DLD1 (cell line): ENCODE measurements around the gene BMP2K.
"Not testable (repeated sequence)": the region's sequence is repeated elsewhere in the genome, so short reads cannot be mapped to it uniquely, and the experiment has no call there.

Experiments
- in situ Hi-C: cut with HindIII; loops from 2 replicates; pipeline ENCODE4 v1.10.0; 2017; ENCODE audit warnings: low sequenced_read_pairs

BMP2K gene

DNA sequence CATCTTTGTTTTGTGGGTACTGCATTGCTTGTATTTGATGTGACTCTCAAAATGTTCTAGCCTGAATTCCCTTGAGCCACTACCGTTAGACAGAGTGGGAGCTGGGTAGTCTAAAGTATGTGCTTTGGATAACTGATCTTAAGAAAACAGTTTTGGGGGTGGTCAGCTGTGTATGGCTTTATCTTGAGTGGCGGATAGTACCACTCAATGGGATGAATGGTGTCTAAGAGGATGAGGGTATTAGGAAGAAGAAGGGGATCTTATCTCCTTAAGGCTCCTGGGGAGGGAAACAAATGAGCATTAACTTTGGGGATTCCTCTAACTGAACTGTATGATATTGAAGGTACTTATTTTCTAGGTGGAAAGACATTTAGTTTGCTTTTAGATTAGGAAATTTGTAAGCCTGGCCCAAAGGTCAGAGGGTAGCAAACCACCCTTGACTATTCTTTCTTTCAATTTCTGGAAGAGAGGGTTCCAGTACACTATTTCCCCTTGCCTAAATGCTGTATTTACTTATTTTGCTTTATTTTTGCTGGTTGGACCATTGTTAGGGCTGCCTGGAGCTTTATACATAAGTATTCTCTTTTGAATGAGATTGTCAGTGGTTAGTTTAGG, 11.3 kb downstream of the BMP2K start:
- in situ Hi-C loops: no loop called here

- in situ Hi-C loops: no loop called here
Measured at GRCh38 chr4:78788007-78788889, 12.1 kb downstream of the BMP2K start.

- in situ Hi-C loops: not testable (repeated sequence)
Measured at GRCh38 chr4:78795594-78796416, 19.7 kb downstream of the BMP2K start.

DNA sequence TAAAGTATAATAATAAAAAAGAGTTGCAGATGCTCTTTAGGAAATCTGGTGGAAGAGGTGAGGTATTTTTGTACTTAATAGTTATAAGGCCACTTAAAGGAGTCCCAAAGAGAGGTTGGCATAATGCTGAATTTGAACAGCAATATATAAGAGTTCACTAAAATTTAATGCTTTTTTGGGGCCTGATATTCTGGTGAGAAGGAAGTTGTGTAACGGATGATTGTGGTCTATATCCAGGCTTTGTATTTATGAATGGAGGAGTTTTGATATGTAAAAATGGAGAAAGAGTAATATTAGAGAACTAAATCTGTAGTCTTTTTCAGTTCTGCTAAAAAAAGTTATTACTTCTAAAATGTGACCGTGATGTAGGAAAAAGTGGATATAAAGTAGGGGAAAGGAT, 20.4 kb downstream of the BMP2K start:
- in situ Hi-C loops: no loop called here

- in situ Hi-C loops: no loop called here
Measured at GRCh38 chr4:78797777-78798284, 21.7 kb downstream of the BMP2K start.

DNA sequence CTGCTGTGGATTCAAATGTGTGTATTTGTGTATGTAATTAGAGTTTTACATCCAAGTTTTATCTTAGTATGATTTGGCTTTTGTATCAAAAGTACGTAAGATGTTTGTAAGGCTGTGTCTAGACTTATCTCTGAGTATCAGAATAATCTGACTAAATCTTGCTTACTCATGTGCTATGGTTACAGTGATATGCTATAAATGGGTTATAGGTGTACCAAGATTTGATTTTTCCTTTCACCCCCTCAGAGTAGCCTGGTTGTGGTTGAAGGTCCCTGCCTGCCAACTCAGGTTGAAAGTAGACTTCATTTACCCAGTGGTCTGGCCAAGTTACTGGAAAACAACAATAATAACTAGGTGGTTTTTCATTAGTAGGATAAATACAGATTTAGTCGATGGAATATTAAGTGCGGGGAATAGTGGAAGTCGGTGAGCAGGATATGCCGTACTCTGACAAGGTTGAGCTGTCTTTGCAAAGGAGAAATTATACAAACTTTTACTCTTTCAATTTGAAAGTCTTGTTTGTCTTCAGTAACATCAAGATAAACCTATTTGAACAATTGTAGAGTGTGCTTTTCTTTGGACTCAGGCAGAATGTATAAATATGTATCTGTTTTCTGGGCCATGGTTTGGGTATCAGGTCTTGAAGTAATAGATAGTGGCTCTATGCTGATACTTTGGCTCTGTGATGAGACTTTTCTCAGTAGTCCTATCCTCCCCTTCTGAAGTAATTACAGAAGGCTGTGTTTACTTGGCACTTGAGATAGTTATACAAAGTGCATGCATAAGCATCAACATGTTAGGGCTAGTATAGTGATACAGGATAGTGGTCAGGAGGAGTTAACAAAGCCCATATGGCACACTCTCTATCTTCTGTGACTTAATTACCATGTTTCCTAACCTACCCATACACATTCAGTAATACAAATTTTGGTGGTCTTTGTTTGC, 23.7 kb downstream of the BMP2K start:
- in situ Hi-C loops: no loop called here

- in situ Hi-C loops: no loop called here
Measured at GRCh38 chr4:78800965-78801364, 24.8 kb downstream of the BMP2K start.

GRCh38 chr4:78803983-78804382, 27.8 kb downstream of the BMP2K start:
- in situ Hi-C loops: no loop called here

- in situ Hi-C loops: no loop called here
Measured at GRCh38 chr4:78806943-78807460, 30.9 kb downstream of the BMP2K start.

DNA sequence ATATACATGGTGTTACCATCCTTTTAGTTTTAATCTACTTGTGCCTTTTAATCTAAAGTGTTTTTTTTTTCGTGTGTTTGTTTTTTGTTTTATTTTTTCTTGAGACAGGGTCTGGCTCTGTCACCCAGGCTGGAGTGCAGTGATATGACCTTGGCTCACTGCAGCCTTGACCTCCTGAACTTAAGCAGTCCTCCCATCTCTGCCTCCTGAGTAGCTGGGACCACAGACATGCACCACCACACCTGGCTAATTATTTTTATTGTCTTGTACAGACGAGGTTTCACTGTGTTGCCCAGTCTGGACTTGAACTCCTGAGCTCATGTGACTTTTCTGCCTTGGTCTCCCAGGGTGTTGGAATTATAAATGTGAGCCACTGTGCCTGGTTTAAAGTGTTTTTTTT, 33.1 kb downstream of the BMP2K start:
- in situ Hi-C loops: no loop called here

DNA sequence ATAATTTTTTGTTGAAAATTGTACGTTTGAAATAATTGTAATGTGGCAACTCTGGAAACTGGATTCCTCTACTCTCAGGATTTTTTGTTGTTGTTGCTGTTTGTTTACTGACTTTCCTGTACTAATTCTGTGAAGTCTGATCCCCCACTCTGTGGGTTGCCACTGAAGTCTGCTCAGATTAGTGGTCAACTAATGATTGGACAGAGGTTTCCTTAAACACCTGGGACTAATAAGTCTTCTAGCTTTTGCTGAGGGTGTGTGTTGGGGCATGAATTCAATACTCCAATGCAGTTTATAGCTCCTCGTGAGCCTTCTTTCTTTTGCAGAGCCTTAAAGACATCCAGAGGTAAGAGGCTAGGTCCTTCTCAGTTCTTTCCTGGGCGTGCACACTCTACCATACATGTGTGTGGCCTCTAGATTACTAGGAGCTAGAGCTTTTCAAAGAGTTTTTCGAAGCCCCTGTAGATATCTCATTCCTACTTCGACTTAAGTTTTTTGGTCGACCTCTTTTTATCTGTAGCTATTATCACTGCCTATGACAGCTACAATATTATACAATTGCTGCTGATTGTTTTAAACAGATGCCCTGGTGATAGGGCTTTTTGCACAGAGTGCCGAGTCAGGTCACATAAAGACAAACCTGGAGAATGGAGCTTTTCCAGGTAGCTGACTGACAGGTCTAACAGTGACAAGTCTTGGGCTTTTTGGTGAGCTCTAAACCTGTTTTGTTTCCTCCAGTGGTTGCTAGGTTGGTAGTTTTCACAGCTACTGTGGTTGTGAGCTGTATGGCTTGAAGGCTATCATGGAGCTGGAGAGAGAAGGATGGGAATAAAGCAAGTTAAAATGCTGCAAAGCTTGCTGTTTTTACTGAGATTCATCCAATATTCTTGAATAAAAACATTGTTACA, 34.0 kb downstream of the BMP2K start:
- in situ Hi-C loops: no loop called here

- in situ Hi-C loops: no loop called here
Measured at GRCh38 chr4:78811034-78811433, 34.9 kb downstream of the BMP2K start.

- in situ Hi-C loops: no loop called here
Measured at GRCh38 chr4:78818530-78819079, 42.5 kb downstream of the BMP2K start.

GRCh38 chr4:78824001-78824400, 47.9 kb downstream of the BMP2K start:
- in situ Hi-C loops: no loop called here

GRCh38 chr4:78827191-78827590, 51.0 kb downstream of the BMP2K start:
- in situ Hi-C loops: no loop called here

DNA sequence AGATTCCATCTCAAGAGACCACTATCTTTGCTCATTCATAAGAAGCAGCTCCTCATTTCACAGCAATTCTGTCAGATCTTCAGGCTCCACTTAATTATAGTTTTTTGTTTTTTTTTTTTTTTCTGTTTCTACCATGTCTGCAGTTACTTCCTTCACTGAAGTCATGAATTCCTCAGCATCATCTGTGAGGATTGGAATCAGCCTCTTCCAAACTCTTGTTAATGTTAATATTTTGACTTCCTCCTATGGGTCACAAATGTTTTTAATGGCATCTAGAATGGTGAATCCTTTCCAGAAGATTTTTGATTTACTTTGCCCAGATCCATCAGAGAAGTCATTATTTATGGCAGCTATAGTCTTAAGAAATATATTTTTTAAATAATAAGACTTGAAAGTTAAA, 53.1 kb downstream of the BMP2K start:
- in situ Hi-C loops: no loop called here

- in situ Hi-C loops: not testable (repeated sequence)
Measured at GRCh38 chr4:78839676-78840075, 63.5 kb downstream of the BMP2K start.

GRCh38 chr4:78840286-78840685, 64.1 kb downstream of the BMP2K start:
- in situ Hi-C loops: not testable (repeated sequence)

- in situ Hi-C loops: no loop called here
Measured at GRCh38 chr4:78845472-78845871, 69.3 kb downstream of the BMP2K start.
